ENCODE results near the gene PHACTR4. TPM values are rescaled to one million over a fixed set of nuclear protein-coding genes. Genes with fewer than 3 reads are reported as not detected.

PHACTR4 gene
- total and polyA plus RNA-seq, 9 of the 15 experiments (the other 6 are each of a cell fraction or from before 2014, with no cell fraction given), result 6.4 to 43.6 (median 14.2) TPM

DNA sequence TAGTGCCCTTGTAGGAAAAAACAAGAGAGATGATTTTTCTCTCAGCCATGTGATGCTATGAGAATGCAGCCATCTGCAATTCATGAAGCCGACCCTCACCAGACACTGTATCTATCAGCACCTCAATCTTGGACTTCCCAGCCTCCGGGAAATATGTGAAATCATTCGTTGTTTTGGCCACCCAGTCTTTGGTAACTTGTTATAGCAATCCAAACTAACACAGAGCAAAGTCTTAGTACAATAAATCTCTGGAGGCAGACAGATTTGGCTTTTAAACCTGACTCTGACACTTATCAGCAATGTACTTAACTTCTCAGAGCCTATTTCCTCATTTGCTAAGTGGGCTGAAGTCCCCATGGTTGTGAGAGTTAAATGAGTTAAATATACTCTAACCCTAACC is 45.8 kb upstream of the PHACTR4 start:
- Histone ChIP-seq H3K9ac (ENCODE audit: insufficient read depth in 1 of 2, low read depth in 2 of 2, low read length in 2 of 2) (no peak overlapping the region), H3K79me2 (ENCODE audit: control insufficient read depth, insufficient read depth, low read length) (peaks cover 6% of the 10 kb centered on the region; the same call in 2 of the 3 replicates), H2AFZ (ENCODE audit: low read depth, low read length) (no peak overlapping the region), H3K9me1 (ENCODE audit: control insufficient read depth, insufficient read depth, low read length) (peaks cover 3% of the 10 kb centered on the region), H4K20me1 (replicated peaks; ENCODE audit: control insufficient read depth, insufficient read depth, low read length) (no peaks in the 10 kb centered on the region), H3K27me3 (ENCODE audit: control insufficient read depth in 2 of 2, insufficient read depth in 2 of 2, low read length in 2 of 2) (no peaks in the 10 kb centered on the region), H3K9me3 (replicated peaks; ENCODE audit: control insufficient read depth, insufficient read depth, low read depth, low read length) (no peaks in the 10 kb centered on the region), H3K4me1 (replicated peaks in 1 of 2; ENCODE audit: control insufficient read depth in 2 of 2, insufficient read depth in 2 of 2, low read length in 2 of 2) (peaks cover 11 to 12% of the 10 kb centered on the region in 2 experiments), H3K27ac (ENCODE audit: extremely low read depth, low read depth, low read length) (no peak overlapping the region), H3K4me3 (no peak overlapping the region), H3K4me2 (ENCODE audit: insufficient read depth, low read length) (no peak overlapping the region), H3K36me3 (ENCODE audit: control insufficient read depth, insufficient read depth, low read length) (no peaks in the 10 kb centered on the region)
- ChIA-PET CTCF (ENCODE audit: low intra/inter-chr PET ratio) (no interaction called here), POLR2A (no interaction called here)
- DNase-seq (ENCODE audit: extremely low read depth in 1 of 4, low spot score in 3 of 4) (no peak), ATAC-seq (no peak), FAIRE-seq (peak; percentile 37)
- BruUV-seq (replicated peaks), result no TSS peak
- in situ Hi-C loops (cut with MboI) (no loop called here), intact Hi-C loops (cut with micrococcal nuclease) (no loop called here)
- 7% methylated on average over 3 of the region's 3 CpGs for WGBS (ENCODE audit: insufficient coverage, low coverage, missing lambda C conversion rate)
- TF ChIP-seq JUNB (CRISPR knock-in tag; conservative IDR thresholded peaks at IDR 0.05) (no peak), SP1 (CRISPR knock-in tag; IDR thresholded peaks at IDR 0.05) (no peak), FOXJ3 (CRISPR knock-in tag; IDR thresholded peaks at IDR 0.05) (no peak), ZNF175 (CRISPR knock-in tag; IDR thresholded peaks at IDR 0.05; ENCODE audit: low read depth) (no peak), NCOR1 (IDR thresholded peaks at IDR 0.05) (no peak), CEBPB (tag; IDR thresholded peaks at IDR 0.05) (no peak), KDM1A (IDR thresholded peaks at IDR 0.05) (peak; percentile 64 to 66; a peak in 3 of 4 replicates), EP300 (IDR thresholded peaks at IDR 0.05; ENCODE audit: low read length) (no peak), ELF4 (CRISPR knock-in tag; IDR thresholded peaks at IDR 0.05) (no peak), HNRNPH1 (optimal IDR thresholded peaks at IDR 0.05; ENCODE audit: low read depth, low read length) (no peak), MTA1 (IDR thresholded peaks at IDR 0.05; ENCODE audit: borderline replicate concordance) (no peak), ZNF212 (CRISPR knock-in tag; IDR thresholded peaks at IDR 0.05) (no peak), MYNN (IDR thresholded peaks at IDR 0.05) (no peak), MYNN (CRISPR knock-in tag; IDR thresholded peaks at IDR 0.05) (no peak)
- TF ChIP-seq, protein P1, sequence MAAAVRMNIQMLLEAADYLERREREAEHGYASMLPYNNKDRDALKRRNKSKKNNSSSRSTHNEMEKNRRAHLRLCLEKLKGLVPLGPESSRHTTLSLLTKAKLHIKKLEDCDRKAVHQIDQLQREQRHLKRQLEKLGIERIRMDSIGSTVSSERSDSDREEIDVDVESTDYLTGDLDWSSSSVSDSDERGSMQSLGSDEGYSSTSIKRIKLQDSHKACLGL (CRISPR knock-in tag; IDR thresholded peaks at IDR 0.05; ENCODE audit: borderline replicate concordance, poor library complexity, severe bottlenecking), result no peak
- TF ChIP-seq, protein P2, sequence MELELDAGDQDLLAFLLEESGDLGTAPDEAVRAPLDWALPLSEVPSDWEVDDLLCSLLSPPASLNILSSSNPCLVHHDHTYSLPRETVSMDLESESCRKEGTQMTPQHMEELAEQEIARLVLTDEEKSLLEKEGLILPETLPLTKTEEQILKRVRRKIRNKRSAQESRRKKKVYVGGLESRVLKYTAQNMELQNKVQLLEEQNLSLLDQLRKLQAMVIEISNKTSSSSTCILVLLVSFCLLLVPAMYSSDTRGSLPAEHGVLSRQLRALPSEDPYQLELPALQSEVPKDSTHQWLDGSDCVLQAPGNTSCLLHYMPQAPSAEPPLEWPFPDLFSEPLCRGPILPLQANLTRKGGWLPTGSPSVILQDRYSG (tag; conservative IDR thresholded peaks at IDR 0.05; ENCODE audit: low read depth), result no peak
- TF ChIP-seq, protein P3, sequence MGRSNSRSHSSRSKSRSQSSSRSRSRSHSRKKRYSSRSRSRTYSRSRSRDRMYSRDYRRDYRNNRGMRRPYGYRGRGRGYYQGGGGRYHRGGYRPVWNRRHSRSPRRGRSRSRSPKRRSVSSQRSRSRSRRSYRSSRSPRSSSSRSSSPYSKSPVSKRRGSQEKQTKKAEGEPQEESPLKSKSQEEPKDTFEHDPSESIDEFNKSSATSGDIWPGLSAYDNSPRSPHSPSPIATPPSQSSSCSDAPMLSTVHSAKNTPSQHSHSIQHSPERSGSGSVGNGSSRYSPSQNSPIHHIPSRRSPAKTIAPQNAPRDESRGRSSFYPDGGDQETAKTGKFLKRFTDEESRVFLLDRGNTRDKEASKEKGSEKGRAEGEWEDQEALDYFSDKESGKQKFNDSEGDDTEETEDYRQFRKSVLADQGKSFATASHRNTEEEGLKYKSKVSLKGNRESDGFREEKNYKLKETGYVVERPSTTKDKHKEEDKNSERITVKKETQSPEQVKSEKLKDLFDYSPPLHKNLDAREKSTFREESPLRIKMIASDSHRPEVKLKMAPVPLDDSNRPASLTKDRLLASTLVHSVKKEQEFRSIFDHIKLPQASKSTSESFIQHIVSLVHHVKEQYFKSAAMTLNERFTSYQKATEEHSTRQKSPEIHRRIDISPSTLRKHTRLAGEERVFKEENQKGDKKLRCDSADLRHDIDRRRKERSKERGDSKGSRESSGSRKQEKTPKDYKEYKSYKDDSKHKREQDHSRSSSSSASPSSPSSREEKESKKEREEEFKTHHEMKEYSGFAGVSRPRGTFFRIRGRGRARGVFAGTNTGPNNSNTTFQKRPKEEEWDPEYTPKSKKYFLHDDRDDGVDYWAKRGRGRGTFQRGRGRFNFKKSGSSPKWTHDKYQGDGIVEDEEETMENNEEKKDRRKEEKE (IDR thresholded peaks at IDR 0.05; ENCODE audit: borderline replicate concordance in 1 of 2, control insufficient read depth in 1 of 2, low read depth in 2 of 2, low read length in 1 of 2), result no peak

Measured in K562 (cell line).